HG03103 (cell line): ENCODE measurements around the gene SBF1.
"Not testable (repeated sequence)": the region's sequence is repeated elsewhere in the genome, so short reads cannot be mapped to it uniquely, and the experiment has no call there.

ENCODE experiments used
- ATAC-seq: cut with Tn5 transposase; IDR thresholded peaks from one replicate; pipeline ENCODE4 v1.9.1; 2021; ENCODE audit warnings: low read depth; ENCODE audit not compliant: unreplicated experiment

Gene SBF1

DNA sequence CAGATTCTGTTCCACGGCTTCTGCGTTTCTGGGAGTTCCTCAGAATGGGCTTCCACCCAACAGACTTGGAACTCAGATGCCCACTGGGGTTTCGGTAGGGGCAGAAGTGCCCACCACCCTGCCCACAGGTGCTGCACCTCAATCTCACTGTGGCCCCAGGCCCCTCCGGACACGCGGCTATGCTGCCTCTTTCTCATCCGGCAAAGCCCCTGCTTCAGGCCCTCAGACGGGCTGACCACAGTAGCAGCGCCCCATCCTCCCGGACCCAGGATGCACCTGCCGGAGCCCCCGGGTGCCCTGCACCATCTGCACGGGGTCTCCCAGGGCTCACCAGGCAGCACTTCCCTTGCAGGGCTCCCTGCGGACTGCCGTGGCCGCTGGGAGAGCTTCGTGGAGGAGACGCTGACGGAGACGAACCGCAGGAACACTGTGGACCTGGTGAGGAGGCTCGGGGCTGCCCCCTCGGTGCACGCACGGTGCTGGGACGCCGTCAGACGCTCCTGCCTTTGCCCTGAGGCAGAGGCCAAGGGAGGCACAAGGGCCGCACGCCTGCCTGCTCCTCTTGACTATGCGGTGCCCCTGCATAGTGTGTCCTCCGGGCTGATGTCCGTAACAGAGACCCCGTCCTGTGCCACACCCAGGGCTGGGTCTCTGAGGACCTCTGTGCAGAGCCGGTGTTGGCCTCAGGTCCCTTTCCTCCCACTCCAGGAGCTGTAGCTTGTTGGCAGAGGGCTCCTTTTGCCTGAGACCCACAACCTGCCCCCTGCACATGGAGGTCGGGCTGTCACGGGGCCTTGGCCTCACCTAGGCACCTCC, 38.6 kb downstream of the SBF1 start:
- ATAC-seq, result no peak

DNA sequence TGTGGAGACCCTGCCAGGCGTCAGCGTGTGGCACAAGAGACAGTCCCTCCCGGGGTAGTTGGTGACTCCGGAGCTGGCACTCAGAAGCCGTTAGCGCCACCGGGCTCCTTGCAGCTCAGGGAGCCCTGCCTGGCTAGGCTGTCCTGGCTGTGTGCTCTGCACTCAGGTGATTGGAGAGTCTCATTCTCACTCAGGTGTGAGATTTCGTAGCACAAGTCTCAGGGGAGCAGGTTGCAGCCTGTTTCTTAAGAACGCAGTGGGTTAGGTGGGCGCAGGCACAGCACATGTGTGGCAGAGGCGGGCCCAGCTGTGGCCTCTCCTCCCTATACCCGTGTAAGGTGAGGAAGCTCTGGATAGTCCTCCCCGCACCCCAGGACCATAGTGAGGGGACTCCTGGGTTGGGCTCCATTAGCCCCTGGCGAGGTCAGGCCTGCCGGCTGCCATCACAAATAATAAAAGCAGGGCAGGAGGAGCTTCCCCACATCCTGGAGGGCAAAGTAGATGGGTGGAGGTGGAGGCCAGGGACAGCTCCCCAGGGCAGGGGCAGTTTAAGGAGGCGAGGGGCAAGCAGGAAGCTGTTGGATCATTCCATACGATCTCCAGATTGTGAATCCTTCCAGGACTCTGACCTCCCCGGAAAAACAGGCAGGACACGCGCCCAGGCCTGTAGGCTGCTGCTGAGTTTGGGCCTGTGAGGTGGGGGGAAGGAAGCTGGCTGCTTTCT, 39.4 kb downstream of the SBF1 start:
- no peak for ATAC-seq

DNA sequence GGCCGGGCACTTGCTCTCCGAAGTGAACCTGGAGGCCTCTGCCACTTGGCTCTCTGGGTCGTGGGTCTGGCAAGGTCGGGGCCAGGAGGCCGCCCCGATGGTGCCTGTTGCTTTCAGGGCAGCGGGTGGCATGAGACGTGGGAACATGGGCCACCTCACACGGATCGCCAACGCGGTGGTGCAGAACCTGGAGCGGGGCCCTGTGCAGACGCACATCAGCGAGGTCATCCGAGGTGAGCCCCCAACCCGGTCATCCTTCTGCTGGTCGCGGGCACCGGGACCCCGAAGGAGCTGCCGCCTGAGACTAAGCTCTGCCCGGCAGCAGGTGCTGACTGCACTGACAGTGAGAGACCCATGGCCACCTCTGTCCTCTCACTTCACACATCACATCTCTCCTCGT, 40.0 kb downstream of the SBF1 start:
- ATAC-seq, result no peak

DNA sequence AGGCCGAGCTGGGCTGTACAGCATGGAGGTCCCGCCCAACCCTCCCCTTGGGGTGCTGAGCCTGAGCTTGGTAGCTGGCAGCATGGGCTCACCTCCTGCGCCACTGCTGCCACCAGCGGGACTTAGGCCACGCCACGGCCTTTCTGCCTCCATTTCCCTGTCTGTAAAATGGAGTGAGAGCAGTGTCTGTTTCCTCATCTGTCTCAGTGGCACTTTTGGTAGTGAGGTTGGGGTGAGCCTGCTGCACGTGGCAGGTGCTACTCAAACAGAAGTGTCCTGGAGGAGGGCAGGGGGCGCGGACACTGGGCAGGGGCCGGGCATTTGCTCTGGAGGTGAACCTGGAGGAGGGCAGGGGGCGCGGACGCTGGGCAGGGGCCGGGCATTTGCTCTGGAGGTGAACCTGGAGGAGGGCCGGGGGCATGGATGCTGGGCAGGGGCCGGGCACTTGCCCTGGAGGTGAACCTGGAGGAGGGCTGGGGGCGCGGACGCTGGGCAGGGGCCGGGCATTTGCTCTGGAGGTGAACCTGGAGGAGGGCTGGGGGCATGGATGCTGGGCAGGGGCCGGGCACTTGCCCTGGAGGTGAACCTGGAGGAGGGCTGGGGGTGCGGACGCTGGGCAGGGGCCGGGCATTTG, 41.8 kb downstream of the SBF1 start:
- not testable (repeated sequence) for ATAC-seq

DNA sequence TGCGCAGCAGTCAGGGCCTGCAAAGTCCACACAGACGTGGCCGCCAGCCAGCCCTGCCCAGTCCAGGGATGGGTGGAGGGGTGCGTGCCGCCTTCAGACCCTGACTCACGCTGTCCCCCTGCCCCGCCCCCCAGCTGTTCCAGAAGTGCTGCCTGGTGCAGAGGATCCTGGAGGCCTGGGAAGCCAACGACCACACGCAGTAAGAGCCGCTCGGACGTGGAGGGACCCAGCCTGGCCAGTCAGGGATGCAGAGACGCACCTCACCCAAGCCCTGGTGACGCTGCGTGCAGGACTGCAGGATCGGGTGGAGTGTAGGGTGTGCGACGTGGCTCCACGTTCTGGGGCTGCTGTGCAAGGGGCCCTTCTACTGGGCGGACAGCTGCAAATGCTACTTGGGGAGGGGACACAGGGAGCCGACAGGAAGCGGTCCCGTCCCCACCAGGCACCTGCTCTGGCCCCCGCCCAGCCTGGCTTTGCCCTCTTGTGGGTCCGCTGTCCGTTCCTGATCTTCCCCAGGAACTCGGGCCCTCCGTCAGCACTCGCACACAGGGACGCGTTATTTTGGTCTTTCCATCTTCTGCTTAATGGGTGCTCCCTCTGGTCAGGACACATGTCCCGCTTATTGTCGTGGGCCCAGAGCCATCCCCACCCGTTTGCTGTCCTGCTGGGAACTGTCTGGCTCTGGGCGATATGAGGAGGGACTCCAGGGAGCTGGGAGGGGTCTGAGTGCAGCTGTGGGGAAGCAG, 42.5 kb downstream of the SBF1 start:
- ATAC-seq, result no peak

DNA sequence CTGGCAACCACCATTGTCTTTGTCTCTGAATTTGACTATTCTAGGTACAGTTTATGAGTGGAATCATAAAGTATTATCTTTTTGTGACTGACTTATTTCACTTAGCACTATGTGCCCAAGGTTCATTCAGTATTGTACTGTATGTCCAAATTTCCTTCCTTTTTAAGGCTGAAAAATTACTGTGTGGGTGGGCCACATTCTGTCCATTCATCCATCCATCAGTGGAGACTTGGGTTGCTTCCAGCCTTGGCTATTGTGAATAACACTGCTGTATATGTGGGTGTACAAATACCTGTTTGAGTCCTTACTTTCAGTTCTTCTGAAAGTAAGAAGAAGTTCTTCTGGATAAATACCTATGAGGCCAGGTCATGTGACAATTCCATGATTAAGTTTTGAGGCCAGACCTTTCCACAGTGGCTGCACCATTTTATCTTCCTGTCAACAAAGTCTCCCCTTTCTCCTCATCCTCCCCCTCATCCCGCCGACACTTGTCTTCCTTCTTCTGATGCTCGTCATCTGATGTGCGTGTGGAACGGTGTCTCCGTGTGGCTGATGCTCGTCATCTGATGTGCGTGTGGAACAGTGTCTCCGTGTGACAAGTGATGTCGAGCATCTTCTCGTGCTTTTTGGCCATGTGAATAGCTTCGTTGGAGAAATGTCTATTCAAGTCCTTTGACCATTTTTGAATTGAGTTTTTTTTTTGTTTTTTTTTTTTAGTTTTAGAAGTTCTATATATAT, 49.5 kb downstream of the SBF1 start:
- no peak for ATAC-seq

DNA sequence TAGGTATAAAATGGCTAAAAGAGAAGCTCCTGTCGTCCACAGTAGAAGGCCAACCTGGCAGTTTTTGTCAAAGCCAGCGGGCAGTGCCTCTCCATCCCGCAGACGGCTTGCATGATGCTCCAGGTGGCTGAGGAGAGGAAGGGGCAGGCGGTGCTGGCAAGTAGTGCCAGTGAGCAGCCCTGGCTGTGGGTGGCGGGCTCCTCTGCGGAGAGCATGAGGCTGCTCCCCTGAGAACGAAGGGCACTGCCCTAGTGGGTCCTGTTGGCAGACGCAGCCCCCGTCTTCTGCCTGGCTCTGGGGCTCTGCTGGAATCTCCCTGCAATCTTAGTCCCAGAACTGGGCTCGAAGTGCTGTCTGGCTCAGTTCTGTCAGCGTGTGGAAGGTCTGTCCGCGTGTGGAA, 50.9 kb downstream of the SBF1 start:
- no peak for ATAC-seq

DNA sequence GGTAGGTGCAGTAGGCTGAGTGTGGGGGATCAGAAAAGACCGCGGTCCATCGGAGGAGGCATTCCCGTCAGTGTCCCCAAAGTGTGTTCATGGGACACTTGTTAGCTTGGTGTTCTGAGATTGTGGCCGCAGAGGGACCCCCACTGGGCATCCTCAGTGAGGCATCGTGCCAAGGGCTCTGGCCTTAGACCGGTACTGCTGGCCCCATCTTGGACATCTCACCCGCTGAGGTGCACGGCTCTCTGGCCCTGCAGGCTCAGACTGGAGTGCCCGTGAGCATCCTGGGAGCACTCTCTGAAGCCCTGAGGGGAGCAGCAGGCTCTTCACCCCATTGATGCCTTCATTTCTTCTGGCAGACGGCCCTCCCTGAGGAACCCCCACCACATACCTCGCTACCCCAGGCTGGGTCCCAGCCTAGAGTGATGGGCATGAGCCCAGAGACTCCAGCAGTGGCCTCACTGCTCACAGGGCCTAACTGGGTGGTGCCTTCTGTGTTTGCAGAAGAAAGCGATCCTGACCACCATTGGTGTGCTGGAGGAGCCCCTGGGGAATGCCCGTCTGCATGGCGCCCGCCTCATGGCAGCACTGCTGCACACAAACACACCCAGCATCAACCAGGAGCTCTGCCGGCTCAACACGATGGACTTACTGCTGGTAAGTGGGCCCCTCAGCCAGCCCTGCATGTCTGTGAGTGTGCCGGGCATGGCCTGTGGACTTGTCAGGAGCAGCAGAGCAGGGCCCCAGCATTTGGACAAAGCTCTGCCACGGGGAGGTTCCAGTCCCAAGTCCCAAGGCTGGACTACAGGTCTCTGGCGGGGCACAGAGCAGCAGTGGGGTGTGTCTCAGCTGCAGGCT, 51.6 kb downstream of the SBF1 start:
- ATAC-seq, result no peak

DNA sequence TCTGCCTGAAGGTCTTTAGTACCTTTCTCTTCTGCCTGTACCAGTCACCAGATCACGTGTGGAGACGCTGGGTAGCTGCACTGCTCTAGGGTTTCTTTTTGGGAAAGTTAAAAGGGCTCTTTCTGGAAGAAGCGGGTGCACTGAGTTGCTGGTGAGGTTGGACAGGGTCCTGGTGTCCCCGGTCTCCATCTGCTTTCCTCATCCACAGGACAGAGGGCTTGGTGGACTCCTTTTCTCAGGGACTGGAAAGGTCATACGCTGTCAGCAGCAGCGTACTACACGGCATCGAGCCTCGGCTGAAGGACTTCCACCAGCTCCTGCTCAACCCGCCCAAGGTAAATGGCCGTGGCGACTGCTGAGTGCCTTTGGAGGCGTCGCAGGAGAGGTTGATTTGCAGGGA, 52.8 kb downstream of the SBF1 start:
- ATAC-seq, result no peak

DNA sequence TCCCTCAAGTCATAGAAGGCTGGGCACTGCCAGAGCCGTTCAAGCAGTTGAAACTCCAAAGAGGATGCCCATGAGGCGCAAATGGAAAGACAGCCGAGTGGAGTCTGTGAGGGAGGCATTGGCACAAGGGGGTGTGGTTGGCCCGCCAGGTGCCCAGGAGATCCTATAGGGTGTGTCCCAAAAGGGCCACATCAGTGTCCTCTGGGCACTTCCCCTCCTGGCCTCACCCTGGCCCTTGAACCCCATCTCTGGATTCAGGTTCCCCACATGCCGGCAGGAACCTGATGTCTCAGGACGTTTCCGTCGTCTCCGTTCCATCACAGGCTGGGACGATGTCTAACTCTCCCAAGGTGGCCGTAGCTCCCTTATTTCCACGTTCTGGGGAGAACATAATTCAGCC, 54.3 kb downstream of the SBF1 start:
- no peak for ATAC-seq

DNA sequence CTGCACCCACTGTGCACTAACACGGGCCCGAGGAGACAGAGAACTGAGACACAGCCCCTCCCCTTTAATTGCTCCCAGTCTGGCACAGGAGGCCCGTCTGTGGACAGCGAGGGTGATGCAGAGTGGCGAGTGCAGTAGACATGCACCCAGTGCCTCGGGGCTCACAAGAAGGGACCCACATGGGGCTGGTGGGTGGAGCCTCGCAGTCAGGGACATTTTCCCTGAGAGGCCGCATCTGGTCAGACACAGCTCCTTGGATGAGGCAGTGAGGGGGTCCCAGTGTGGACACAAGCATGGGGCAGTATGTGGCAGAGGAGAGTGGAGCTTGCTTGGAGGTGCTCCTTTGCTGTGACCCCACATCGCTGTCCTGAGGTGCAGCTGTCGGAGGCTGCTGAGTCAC, 54.8 kb downstream of the SBF1 start:
- ATAC-seq, result no peak

DNA sequence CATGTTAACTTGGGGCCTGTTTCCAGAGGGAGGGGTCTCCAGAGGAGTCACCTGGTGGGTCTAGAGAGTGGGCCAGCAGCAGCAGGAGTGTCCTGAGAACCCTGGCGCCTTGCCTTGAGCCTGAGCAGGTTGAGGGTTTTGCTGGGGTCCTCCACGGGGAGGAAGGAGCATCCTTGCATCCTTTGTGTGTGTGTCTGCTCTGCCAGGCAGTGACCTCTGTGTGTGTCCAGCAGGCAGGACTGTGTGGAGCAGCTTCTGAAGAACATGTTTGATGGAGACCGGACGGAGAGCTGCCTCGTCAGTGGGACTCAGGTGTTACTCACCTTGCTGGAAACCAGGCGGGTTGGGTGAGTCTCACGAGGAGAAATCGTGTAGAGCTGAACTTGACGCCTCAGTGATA, 55.7 kb downstream of the SBF1 start:
- no peak for ATAC-seq

DNA sequence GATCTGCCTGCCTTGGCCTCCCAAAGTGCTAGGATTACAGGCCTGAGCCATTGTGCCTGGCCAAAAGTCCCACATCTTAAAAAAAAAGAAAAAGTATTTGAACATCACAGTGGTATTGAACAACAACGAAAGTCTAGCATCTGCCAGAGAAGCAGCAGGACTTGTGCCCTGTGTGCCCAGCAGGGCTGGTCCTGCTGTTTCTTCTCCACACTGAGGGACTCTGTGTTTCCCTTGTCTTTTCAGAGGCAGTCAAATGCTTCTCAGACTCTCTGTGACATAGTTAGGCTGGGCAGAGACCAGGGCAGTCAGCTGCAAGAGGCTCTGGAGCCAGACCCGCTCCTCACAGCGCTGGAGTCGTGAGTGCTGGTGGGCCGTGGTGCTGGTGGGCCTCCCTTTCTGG, 56.2 kb downstream of the SBF1 start:
- ATAC-seq, result no peak

DNA sequence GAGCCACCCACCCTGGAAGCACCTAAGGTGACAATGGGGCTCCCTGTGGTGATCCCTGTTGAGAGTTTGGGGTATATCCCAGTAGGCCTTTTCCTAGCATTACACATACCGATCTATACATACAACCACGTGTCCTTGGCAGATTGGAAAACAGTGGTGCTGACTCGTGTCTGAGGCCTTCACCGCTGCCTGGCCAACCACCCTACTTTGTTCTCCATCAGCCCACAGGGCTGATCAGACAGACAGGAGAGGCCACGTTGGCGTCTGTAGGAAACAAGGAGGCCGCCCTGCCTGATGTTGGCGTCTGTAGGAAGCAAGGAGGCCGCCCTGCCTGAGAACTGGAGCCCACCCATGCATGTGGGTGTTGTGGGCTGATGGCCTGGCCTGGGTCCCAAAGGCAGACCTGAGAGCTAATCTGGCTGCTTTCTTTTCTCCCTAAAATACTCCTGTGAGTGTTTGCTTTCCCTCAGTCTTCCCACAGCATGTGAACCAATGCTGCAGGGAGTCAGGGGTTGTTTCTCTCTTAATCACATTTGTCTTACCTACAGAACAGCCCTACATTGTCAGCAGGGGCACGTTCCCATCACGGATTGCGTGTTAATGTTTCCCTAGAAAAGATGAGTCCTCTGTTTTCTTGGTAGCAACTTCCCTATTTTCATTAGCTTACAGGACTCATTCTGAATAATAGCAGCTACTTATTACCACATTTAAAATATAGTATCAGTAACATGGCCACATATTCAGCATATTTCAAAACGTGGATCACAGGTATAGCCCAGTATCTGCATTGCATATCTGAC, 57.2 kb downstream of the SBF1 start:
- no peak for ATAC-seq

DNA sequence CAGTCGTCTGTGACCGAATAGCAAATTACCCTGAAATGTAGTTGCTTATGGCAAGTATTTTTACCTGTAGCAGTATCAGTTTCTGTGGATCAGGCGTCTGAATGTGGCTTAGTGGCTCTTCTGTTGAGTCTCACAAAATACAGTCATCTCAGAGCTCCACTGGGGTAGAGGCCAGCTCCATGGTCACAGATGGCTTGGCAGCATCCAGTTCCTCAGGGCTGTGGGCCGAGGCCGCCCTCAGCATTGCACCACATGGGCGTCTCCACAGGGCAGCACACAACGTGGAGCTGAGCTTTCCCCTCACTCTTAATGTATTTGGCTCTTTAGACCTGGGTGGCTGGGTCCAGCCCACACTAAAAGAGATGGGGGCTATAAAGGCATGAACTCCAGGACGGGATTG, 57.8 kb downstream of the SBF1 start:
- no peak for ATAC-seq

DNA sequence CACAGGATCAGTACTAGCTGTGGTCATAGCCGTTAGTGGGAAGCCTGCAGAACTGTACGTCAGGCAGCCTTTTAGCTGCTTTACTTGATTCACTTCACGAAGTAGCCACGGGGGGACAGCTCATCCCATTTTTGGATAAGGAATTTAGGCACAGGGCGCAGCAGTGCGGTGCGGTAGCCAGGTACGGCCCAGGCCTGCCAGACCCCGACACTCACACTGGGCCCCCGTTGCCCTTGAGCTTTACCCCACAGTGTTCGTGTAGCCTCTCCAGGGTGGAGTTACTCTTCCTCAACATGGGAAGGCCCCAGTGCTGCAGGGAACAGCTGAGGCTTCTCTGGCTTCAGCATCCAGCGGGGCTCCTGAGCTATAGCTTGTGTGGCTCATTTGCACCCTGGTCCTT, 59.4 kb downstream of the SBF1 start:
- ATAC-seq, result no peak

DNA sequence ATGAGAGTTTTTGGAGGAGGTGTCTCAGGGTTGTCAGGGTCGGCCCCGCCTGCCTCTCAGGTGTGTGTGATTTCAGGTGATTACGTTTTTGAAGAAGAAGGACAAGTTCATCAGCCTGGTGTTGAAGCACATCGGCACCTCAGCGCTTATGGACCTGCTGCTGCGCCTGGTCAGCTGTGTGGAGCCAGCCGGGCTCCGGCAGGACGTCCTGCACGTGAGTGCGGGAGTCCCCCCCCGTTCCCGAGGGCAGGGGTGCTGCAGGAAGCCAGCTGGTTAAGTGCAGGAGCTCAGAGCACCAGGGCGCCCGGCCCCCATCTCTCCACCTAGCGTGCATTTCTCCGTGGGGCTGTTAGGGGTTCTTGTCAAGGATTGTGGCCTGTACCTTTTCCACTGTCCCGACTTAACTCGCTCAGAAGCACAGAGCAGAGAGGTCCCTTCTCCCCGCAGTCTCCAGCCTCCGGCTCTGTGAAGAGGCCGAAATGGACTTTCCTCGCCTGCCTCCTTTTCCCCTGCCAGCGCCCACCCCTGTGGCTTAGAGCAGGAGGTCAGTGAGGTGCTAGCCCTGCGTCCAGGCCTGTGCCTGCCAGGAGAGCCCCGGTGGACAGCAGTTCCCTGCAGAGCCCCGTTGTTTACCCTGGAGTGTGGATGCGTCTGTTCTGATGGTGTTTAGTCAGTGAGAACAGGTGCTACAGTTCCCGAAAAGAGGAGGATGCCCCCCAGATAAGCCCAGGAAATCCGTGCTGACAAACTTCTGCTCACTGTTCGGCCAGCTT, 60.2 kb downstream of the SBF1 start:
- no peak for ATAC-seq

DNA sequence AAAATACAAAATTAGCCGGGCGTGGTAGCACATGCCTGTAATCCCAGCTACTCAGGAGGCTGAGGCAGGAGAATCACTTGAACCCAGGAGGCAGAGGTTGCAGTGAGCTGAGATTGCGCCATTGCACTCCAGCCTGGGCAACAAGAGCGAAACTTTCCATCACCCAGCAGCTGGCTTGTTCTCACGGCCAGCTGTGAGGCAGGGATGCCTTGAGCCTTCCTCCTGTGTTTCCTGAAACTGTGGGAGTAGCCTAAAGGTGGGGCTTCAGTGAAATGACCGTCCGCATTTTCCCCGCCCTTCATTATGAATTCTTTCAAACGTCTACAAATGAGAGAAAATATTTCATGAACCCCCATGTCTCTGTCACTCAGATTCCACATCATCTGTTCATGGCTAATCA, 65.9 kb downstream of the SBF1 start:
- ATAC-seq, result not testable (repeated sequence)
